Stimulated activated naive CD8-positive, alpha-beta T cell treated with anti-CD3 and anti-CD28 coated beads, Interleukin-15, Interleukin-2, amounts not matched to agents 100 ng/mL and 50 ng/mL, for 24 hours (primary cell): ENCODE data around the gene SLC39A11.
"Not testable (repeated sequence)": the region's sequence is repeated elsewhere in the genome, so short reads cannot be mapped to it uniquely, and the experiment has no call there.

ENCODE experiments used
- H3K27ac Mint-ChIP-seq: one replicate; pipeline ENCODE4 v1.8.0; 2021; ENCODE audit warnings: mild to moderate bottlenecking, mixed read lengths
- H3K27me3 Mint-ChIP-seq: one replicate; pipeline ENCODE4 v1.8.0; 2021; ENCODE audit warnings: mixed read lengths
- H3K36me3 Mint-ChIP-seq: one replicate; pipeline ENCODE4 v1.8.0; 2021; ENCODE audit warnings: low read depth, mixed read lengths
- H3K4me1 Mint-ChIP-seq: one replicate; pipeline ENCODE4 v1.8.0; 2021; ENCODE audit warnings: low read depth, mixed read lengths
- H3K4me3 Mint-ChIP-seq: one replicate; pipeline ENCODE4 v1.8.0; 2021; ENCODE audit warnings: mild to moderate bottlenecking, mixed read lengths
- H3K9me3 Mint-ChIP-seq: one replicate; pipeline ENCODE4 v1.8.0; 2021; ENCODE audit warnings: mixed read lengths

The SLC39A11 gene

GRCh38 chr17:73000832-73001231 is 91.7 kb downstream of the SLC39A11 start:
- Mint-ChIP-seq H3K4me1 (no peaks in the 10 kb centered on the region), H3K4me3 (no peak overlapping the region), H3K27ac (no peak overlapping the region), H3K9me3 (peaks cover 8% of the 10 kb centered on the region), H3K27me3 (no peaks in the 10 kb centered on the region), H3K36me3 (peaks cover 17% of the 10 kb centered on the region)

GRCh38 chr17:72999474-72999873 is 93.0 kb downstream of the SLC39A11 start:
- Mint-ChIP-seq H3K36me3 (peaks cover 17% of the 10 kb centered on the region), H3K9me3 (peaks cover 12% of the 10 kb centered on the region)
- not testable (repeated sequence) for H3K27me3 Mint-ChIP-seq, H3K27ac Mint-ChIP-seq, H3K4me3 Mint-ChIP-seq, H3K4me1 Mint-ChIP-seq

- peaks cover 5% of the 10 kb centered on the region for H3K4me1 Mint-ChIP-seq
- H3K27me3 Mint-ChIP-seq = no peaks in the 10 kb centered on the region
- no peak overlapping the region for H3K27ac Mint-ChIP-seq
- H3K9me3 Mint-ChIP-seq = peaks cover 12% of the 10 kb centered on the region
- H3K36me3 Mint-ChIP-seq = peaks cover 16% of the 10 kb centered on the region
- no peak overlapping the region for H3K4me3 Mint-ChIP-seq
These were observed 94.1 kb downstream of the SLC39A11 start for GRCh38 chr17:72998343-72998742.

- H3K4me3 Mint-ChIP-seq = no peak overlapping the region
- peaks cover 13% of the 10 kb centered on the region for H3K4me1 Mint-ChIP-seq
- H3K27ac Mint-ChIP-seq = no peak overlapping the region
- peaks cover 12% of the 10 kb centered on the region for H3K9me3 Mint-ChIP-seq
- no peaks in the 10 kb centered on the region for H3K27me3 Mint-ChIP-seq
- H3K36me3 Mint-ChIP-seq = peaks cover 19% of the 10 kb centered on the region
These were observed 94.9 kb downstream of the SLC39A11 start for GRCh38 chr17:72997559-72997958.

- Mint-ChIP-seq H3K4me1 (peaks cover 20% of the 10 kb centered on the region), H3K4me3 (no peak overlapping the region), H3K36me3 (peaks cover 22% of the 10 kb centered on the region), H3K27me3 (no peaks in the 10 kb centered on the region), H3K27ac (no peak overlapping the region), H3K9me3 (peaks cover 12% of the 10 kb centered on the region)
These were observed 95.7 kb downstream of the SLC39A11 start for GRCh38 chr17:72996791-72997190.

GRCh38 chr17:72995008-72995656 is 97.4 kb downstream of the SLC39A11 start:
- H3K9me3 Mint-ChIP-seq = peaks cover 12% of the 10 kb centered on the region
- H3K4me3 Mint-ChIP-seq = no peak overlapping the region
- H3K36me3 Mint-ChIP-seq = peaks cover 22% of the 10 kb centered on the region
- no peak overlapping the region for H3K27ac Mint-ChIP-seq
- no peaks in the 10 kb centered on the region for H3K27me3 Mint-ChIP-seq
- H3K4me1 Mint-ChIP-seq = peaks cover 23% of the 10 kb centered on the region

DNA sequence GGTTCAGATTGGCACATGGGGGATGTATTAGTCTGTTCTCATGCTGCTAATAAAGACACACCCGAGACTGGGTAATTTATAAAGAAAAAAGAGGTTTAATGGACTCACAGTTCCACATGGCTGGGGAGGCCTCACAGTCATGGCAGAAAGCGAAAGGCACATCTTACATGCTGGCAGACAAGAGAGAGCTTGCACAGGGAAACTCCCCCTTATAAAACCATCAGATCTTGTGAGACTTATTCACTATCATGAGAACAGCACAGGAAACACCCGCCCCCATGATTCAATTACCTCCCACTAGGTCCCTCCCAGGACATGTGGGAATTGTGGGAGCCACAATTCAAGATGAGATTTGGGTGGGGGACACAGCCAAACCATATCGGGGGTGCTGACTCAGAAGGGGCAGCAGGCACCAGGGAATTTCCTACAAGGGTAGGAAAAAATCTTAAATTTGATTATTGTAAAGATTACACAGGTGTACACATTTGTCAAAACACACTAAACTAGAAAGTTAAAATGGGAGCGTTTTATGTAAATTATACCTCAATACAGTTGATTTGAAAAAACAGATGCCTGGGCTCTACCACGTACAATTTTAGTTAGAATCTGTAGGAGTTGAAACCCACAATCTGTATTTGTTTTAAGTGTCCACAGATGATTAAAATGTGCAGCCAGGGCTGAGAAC is 99.6 kb downstream of the SLC39A11 start:
- Mint-ChIP-seq H3K9me3 (peaks cover 12% of the 10 kb centered on the region), H3K27ac (peak overlapping the region; percentile 83), H3K4me1 (peaks cover 23% of the 10 kb centered on the region), H3K4me3 (peak overlapping the region; percentile 47), H3K36me3 (peaks cover 22% of the 10 kb centered on the region)
- not testable (repeated sequence) for H3K27me3 Mint-ChIP-seq

GRCh38 chr17:72991651-72992050 is 100.8 kb downstream of the SLC39A11 start:
- Mint-ChIP-seq H3K27me3 (no peaks in the 10 kb centered on the region), H3K27ac (no peak overlapping the region), H3K4me3 (no peak overlapping the region), H3K4me1 (peaks cover 23% of the 10 kb centered on the region), H3K36me3 (peaks cover 18% of the 10 kb centered on the region), H3K9me3 (peaks cover 8% of the 10 kb centered on the region)

GRCh38 chr17:72989074-72989610 is 103.3 kb downstream of the SLC39A11 start:
- H3K4me3 Mint-ChIP-seq = no peak overlapping the region
- peaks cover 7% of the 10 kb centered on the region for H3K36me3 Mint-ChIP-seq
- peaks cover 30% of the 10 kb centered on the region for H3K4me1 Mint-ChIP-seq
- no peaks in the 10 kb centered on the region for H3K9me3 Mint-ChIP-seq
- H3K27ac Mint-ChIP-seq = no peak overlapping the region
- no peaks in the 10 kb centered on the region for H3K27me3 Mint-ChIP-seq

GRCh38 chr17:72988451-72988850 is 104.0 kb downstream of the SLC39A11 start:
- peaks cover 26% of the 10 kb centered on the region for H3K4me1 Mint-ChIP-seq
- no peak overlapping the region for H3K27ac Mint-ChIP-seq
- H3K36me3 Mint-ChIP-seq = peaks cover 7% of the 10 kb centered on the region
- H3K9me3 Mint-ChIP-seq = no peaks in the 10 kb centered on the region
- H3K4me3 Mint-ChIP-seq = no peak overlapping the region
- H3K27me3 Mint-ChIP-seq = no peaks in the 10 kb centered on the region

- no peaks in the 10 kb centered on the region for H3K9me3 Mint-ChIP-seq
- H3K4me1 Mint-ChIP-seq = peaks cover 13% of the 10 kb centered on the region
- no peaks in the 10 kb centered on the region for H3K36me3 Mint-ChIP-seq
- H3K27me3 Mint-ChIP-seq = no peaks in the 10 kb centered on the region
- no peak overlapping the region for H3K4me3 Mint-ChIP-seq
- no peak overlapping the region for H3K27ac Mint-ChIP-seq
These were observed 105.3 kb downstream of the SLC39A11 start for GRCh38 chr17:72987166-72987565.

GRCh38 chr17:72985882-72986720 is 106.4 kb downstream of the SLC39A11 start:
- Mint-ChIP-seq H3K27me3 (no peaks in the 10 kb centered on the region), H3K4me1 (peaks cover 6% of the 10 kb centered on the region), H3K36me3 (no peaks in the 10 kb centered on the region), H3K27ac (no peak overlapping the region), H3K4me3 (no peak overlapping the region), H3K9me3 (no peaks in the 10 kb centered on the region)

DNA sequence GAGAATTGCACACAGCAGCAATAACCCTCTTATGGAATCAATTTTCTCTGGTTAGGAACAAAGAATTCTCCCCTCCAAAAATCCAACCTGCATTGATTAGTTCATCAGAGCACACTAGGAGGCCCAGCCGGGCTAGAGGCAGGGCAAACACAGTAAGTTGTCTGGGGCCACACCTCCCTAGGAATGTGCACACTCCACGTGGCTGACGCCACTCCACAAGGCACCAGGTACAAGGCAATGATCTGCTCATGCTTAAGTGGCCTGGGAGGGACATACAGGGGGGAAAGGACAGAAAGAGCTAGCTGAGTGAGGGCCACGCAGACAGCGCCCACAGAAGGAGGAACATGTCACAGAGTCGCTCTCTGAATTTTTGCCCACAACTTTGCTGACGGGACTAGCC is 107.6 kb downstream of the SLC39A11 start:
- H3K9me3 Mint-ChIP-seq = no peaks in the 10 kb centered on the region
- H3K4me3 Mint-ChIP-seq = no peak overlapping the region
- no peaks in the 10 kb centered on the region for H3K27me3 Mint-ChIP-seq
- peaks cover 7% of the 10 kb centered on the region for H3K4me1 Mint-ChIP-seq
- H3K27ac Mint-ChIP-seq = no peak overlapping the region
- H3K36me3 Mint-ChIP-seq = peaks cover 3% of the 10 kb centered on the region

DNA sequence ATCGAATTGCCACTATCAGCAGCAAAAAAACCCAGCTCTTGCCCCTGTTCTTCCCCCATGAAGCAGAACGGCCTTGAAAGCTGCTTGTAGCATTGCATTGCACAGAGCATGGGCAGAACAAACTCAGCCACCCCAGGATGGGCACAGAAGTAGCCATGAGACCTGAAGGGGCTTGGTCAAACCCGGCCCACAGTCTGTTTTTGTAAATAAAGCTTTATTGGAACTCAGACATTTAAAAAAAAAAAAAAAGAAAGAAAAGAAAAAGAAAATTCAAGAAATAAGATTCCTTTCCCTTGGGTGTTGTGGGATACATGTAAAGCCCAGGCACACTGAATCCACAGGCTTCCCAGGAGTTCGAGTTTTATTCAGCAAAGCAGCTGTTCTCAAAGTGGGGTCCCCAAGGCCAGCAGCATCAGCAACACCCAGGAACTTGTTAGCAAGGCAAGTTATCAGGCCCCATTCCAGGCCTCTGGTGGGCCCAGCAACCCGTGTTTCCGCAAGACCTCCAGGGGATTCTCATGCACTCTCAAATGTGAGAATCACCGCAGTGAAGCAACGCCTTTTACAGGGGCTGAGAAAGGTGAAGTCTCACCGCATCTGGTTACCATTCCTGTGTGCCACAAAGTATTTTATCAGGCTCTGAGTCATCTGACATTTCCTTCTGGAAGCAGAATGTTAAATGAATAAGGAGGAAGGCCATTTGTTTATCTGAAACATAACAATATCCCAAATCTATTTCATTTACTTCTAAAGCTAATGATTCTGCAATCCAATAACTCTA is 108.2 kb downstream of the SLC39A11 start:
- Mint-ChIP-seq H3K4me3 (no peak overlapping the region), H3K27ac (no peak overlapping the region)

More for the DNA sequence above, 108.2 kb downstream of the SLC39A11 start:
- H3K4me1 Mint-ChIP-seq = peaks cover 9% of the 10 kb centered on the region
- no peaks in the 10 kb centered on the region for H3K27me3 Mint-ChIP-seq
- peaks cover under 1% of the 10 kb centered on the region for H3K9me3 Mint-ChIP-seq
- H3K36me3 Mint-ChIP-seq = peaks cover 3% of the 10 kb centered on the region
